Hepatocyte (in vitro differentiated cells): ENCODE results near the gene ANKS1B. TPM values are rescaled to one million over a fixed set of nuclear protein-coding genes. Genes with fewer than 3 reads are reported as not detected.

Source experiments
- DNase-seq: peaks from one replicate; pipeline ENCODE4 v3.0.0-alpha.2; 2016; ENCODE audit warnings: low spot score
- H2AFZ ChIP-seq: fragments of 200-600 bp; sonication (generic); 2 replicates; pipeline ENCODE4 v1.6.0; 2016; ENCODE audit warnings: antibody characterized with exemption, mild to moderate bottlenecking
- H3K27ac ChIP-seq: fragments of 200-600 bp; sonication (generic); 2 replicates; pipeline ENCODE4 v1.5.1; 2016; ENCODE audit warnings: mild to moderate bottlenecking
- H3K27me3 ChIP-seq: fragments of 200-600 bp; sonication (generic); 2 replicates; pipeline ENCODE4 v1.6.1; 2016
- H3K36me3 ChIP-seq: fragments of 200-600 bp; sonication (generic); replicated peaks from 2 replicates; pipeline ENCODE4 v1.5.1; 2016; ENCODE audit warnings: low read depth; ENCODE audit not compliant: insufficient read depth
- H3K4me1 ChIP-seq: fragments of 200-600 bp; sonication (generic); 2 replicates; pipeline ENCODE4 v1.5.1; 2016; ENCODE audit warnings: mild to moderate bottlenecking, moderate library complexity; ENCODE audit not compliant: insufficient read depth
- H3K4me2 ChIP-seq: fragments of 200-600 bp; sonication (generic); 2 replicates; pipeline ENCODE4 v1.6.0; 2016
- H3K4me3 ChIP-seq: fragments of 200-600 bp; sonication (generic); 2 replicates; pipeline ENCODE4 v1.5.1; 2016; ENCODE audit warnings: mild to moderate bottlenecking
- H3K79me2 ChIP-seq: fragments of 200-600 bp; sonication (generic); 2 replicates; pipeline ENCODE4 v1.6.0; 2017; ENCODE audit warnings: mild to moderate bottlenecking
- H3K9me2 ChIP-seq: fragments of 200-600 bp; sonication (generic); replicated peaks from 2 replicates; pipeline ENCODE4 v1.6.0; 2017; ENCODE audit warnings: mild to moderate bottlenecking; ENCODE audit not compliant: insufficient read depth
- H3K9me3 ChIP-seq: fragments of 200-600 bp; sonication (generic); 2 replicates; pipeline ENCODE4 v1.5.1; 2016; ENCODE audit warnings: low read depth, mild to moderate bottlenecking
- H4K20me1 ChIP-seq: fragments of 200-600 bp; sonication (generic); 2 replicates; pipeline ENCODE4 v1.6.0; 2016; ENCODE audit warnings: mild to moderate bottlenecking; ENCODE audit not compliant: insufficient read depth, poor library complexity, severe bottlenecking
- EZH2 ChIP-seq: fragments of 200-600 bp; sonication (generic); IDR thresholded peaks from 2 replicates; pipeline ENCODE4 v1.6.1; 2016; ENCODE audit warnings: antibody characterized with exemption, mild to moderate bottlenecking, borderline replicate concordance
- EZH2phosphoT487 ChIP-seq: fragments of 200-600 bp; sonication (generic); IDR thresholded peaks from one replicate; pipeline ENCODE4 v1.6.1; 2018; ENCODE audit warnings: antibody characterized with exemption, mild to moderate bottlenecking, low read depth, moderate library complexity; ENCODE audit not compliant: unreplicated experiment, severe bottlenecking
- WGBS: methylation state at CpG from one replicate; pipeline ENCODE4 v1.1.6; 2016; ENCODE audit warnings: low lambda C conversion rate; ENCODE audit errors: missing lambda C conversion rate; 5-methylcytosine and 5-hydroxymethylcytosine counted together
- polyA plus RNA-seq: library from polyadenylated mRNA; unstranded; fragments of >200 nt; fragmentation: Nextera tagmentation; extraction: Ambion mirVana; gene quantifications from 2 replicates; pipeline ENCODE4 v1.2.1, GENCODE V29; 2016
- total RNA-seq: library from RNA; depleted of rRNA; stranded (reverse); fragments of >200 nt; gene quantifications from 2 replicates; pipeline ENCODE4 v1.2.3, GENCODE V29; 2014
- TF ChIP-seq, protein P1 (sequence below): fragments of 200-600 bp; sonication (generic); IDR thresholded peaks from 2 replicates; pipeline ENCODE4 v1.5.1; 2016; ENCODE audit warnings: antibody characterized with exemption, mild to moderate bottlenecking; ENCODE audit not compliant: poor library complexity

ANKS1B gene
- total and polyA plus RNA-seq, 2 experiments from 2014 or later = 1.6 to 2.2 TPM

DNA sequence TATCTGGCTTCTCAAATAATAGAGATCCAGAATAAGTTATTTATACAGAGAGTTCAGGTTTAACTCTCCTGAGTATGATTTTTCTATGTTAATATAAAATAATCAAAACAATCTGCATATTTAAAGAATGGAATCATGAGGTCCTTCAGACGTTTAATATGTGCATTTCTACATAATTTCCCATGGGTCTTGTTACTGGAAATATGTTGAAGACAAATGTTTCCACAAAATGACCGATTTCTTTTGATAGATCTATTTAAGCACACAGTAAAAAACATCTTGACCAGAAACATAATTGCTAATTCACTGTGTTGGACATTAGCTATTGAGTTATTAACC lies 957.7 kb downstream of the ANKS1B start:
- no peak for TF ChIP-seq EZH2
- TF ChIP-seq, protein P1, sequence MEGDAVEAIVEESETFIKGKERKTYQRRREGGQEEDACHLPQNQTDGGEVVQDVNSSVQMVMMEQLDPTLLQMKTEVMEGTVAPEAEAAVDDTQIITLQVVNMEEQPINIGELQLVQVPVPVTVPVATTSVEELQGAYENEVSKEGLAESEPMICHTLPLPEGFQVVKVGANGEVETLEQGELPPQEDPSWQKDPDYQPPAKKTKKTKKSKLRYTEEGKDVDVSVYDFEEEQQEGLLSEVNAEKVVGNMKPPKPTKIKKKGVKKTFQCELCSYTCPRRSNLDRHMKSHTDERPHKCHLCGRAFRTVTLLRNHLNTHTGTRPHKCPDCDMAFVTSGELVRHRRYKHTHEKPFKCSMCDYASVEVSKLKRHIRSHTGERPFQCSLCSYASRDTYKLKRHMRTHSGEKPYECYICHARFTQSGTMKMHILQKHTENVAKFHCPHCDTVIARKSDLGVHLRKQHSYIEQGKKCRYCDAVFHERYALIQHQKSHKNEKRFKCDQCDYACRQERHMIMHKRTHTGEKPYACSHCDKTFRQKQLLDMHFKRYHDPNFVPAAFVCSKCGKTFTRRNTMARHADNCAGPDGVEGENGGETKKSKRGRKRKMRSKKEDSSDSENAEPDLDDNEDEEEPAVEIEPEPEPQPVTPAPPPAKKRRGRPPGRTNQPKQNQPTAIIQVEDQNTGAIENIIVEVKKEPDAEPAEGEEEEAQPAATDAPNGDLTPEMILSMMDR = no peak
- no peak for TF ChIP-seq EZH2phosphoT487
- Histone ChIP-seq H2AFZ (no peak overlapping the region), H3K9me3 (no peaks in the 10 kb centered on the region), H3K79me2 (no peaks in the 10 kb centered on the region), H4K20me1 (no peaks in the 10 kb centered on the region), H3K27me3 (no peaks in the 10 kb centered on the region), H3K4me2 (no peak overlapping the region), H3K27ac (no peak overlapping the region), H3K4me1 (no peaks in the 10 kb centered on the region), H3K4me3 (no peak overlapping the region), H3K9me2 (no peaks in the 10 kb centered on the region), H3K36me3 (no peaks in the 10 kb centered on the region)
- DNase-seq = no peak
- 64% methylated on average over 2 of the region's 2 CpGs for WGBS

GRCh38 chr12:99026332-99027054 lies 958.2 kb downstream of the ANKS1B start:
- H3K4me1 ChIP-seq = no peaks in the 10 kb centered on the region
- H3K4me2 ChIP-seq = no peak overlapping the region
- H3K27ac ChIP-seq = no peak overlapping the region
- WGBS = 87% methylated on average over 4 of the region's 4 CpGs
- no peaks in the 10 kb centered on the region for H3K36me3 ChIP-seq
- no peaks in the 10 kb centered on the region for H3K79me2 ChIP-seq
- no peak for TF ChIP-seq EZH2phosphoT487
- TF ChIP-seq EZH2 = no peak
- TF ChIP-seq, protein P1 = no peak
- no peak for DNase-seq
- H3K4me3 ChIP-seq = no peak overlapping the region
- no peaks in the 10 kb centered on the region for H3K27me3 ChIP-seq
- no peak overlapping the region for H2AFZ ChIP-seq
- H4K20me1 ChIP-seq = no peaks in the 10 kb centered on the region
- no peaks in the 10 kb centered on the region for H3K9me2 ChIP-seq
- no peaks in the 10 kb centered on the region for H3K9me3 ChIP-seq

DNA sequence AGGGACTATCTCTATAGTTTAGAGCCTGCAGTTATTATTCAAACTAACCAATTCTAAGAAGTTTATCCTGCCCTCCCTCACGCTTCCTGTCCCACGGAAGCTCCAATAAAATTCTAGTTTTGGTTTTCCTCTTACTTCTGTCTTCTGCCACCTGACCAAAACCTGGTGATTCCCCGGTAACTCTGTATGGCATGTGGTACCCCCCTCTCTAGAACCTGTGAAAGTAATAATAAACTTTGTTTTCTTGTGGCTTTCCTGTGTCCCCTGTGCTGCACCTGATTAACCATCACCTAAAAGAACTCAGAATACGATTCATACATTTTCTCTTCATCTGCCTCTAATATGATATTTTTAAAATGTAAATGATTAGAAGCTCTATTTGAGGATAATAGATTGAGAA lies 959.9 kb downstream of the ANKS1B start:
- Histone ChIP-seq H3K9me3 (no peaks in the 10 kb centered on the region), H3K4me2 (no peak overlapping the region), H3K79me2 (no peaks in the 10 kb centered on the region), H3K9me2 (no peaks in the 10 kb centered on the region), H4K20me1 (no peaks in the 10 kb centered on the region), H3K36me3 (no peaks in the 10 kb centered on the region), H3K27ac (no peak overlapping the region), H2AFZ (no peak overlapping the region), H3K4me1 (no peaks in the 10 kb centered on the region), H3K27me3 (no peaks in the 10 kb centered on the region), H3K4me3 (no peak overlapping the region)
- no peak for DNase-seq
- 88% methylated on average over 4 of the region's 4 CpGs for WGBS
- TF ChIP-seq EZH2 = no peak
- no peak for TF ChIP-seq EZH2phosphoT487
- TF ChIP-seq, protein P1 = no peak
